PC-3 (cell line): ENCODE data around the gene STRN3. TPM values are rescaled to one million over a fixed set of nuclear protein-coding genes. Genes with fewer than 3 reads are reported as not detected.

Experiments
- ATAC-seq: fragments of 200-7000 bp; cut with Tn5 transposase; 2 replicates; pipeline ENCODE4 v1.9.1; 2020; ENCODE audit warnings: mild to moderate bottlenecking, moderate library complexity
- BruUV-seq: library from RNA; stranded (reverse); fragments of 400-500 nt; replicated peaks from 2 replicates; lab custom pipeline; 2021; lab: Mats Ljungman, UMichigan
- CTCF ChIA-PET: fragments of 300-600 bp; sonication (Branson Sonifier 250); formaldehyde crosslinking; loops from one replicate; lab custom pipeline; 2022; ENCODE audit warnings: antibody characterized with exemption; lab: Charles Lee
- POLR2A ChIA-PET: fragments of 300-600 bp; sonication (Branson Sonifier 250); formaldehyde crosslinking; loops from one replicate; lab custom pipeline; 2022; ENCODE audit warnings: antibody characterized with exemption; ENCODE audit not compliant: unreplicated experiment; lab: Charles Lee
- DNase-seq: peaks from one replicate; pipeline ENCODE4 v3.0.0-alpha.2; 2015
- H2AFZ ChIP-seq: fragments of 300-600 bp; sonication (generic); 2 replicates; pipeline ENCODE4 v1.6.0; 2016; ENCODE audit warnings: antibody characterized with exemption, low read length
- H3F3A ChIP-seq: fragments of 300-600 bp; sonication (generic); one replicate; pipeline ENCODE4 v1.6.0; 2017; ENCODE audit warnings: antibody characterized with exemption, low read length, control low read depth, mild to moderate bottlenecking; ENCODE audit not compliant: unreplicated experiment
- H3K27ac ChIP-seq: fragments of 300-600 bp; sonication (generic); 2 replicates; pipeline ENCODE4 v1.5.1; 2016; ENCODE audit warnings: mild to moderate bottlenecking, low read length
- H3K27me3 ChIP-seq: fragments of 300-600 bp; sonication (generic); 2 replicates; pipeline ENCODE4 v1.6.1; 2016; ENCODE audit warnings: low read length, mixed read lengths
- H3K36me3 ChIP-seq: fragments of 300-600 bp; sonication (generic); 2 replicates; pipeline ENCODE4 v1.6.1; 2016; ENCODE audit warnings: low read depth, mixed run types, low read length, mixed read lengths
- H3K4me1 ChIP-seq: fragments of 300-600 bp; sonication (generic); 2 replicates; pipeline ENCODE4 v1.5.1; 2016; ENCODE audit warnings: low read length; ENCODE audit not compliant: insufficient read depth
- H3K4me2 ChIP-seq: fragments of 300-600 bp; sonication (generic); 2 replicates; pipeline ENCODE4 v1.6.0; 2016; ENCODE audit warnings: low read length
- H3K4me3 ChIP-seq: fragments of 300-600 bp; sonication (generic); 2 replicates; pipeline ENCODE4 v1.5.1; 2016; ENCODE audit warnings: mild to moderate bottlenecking, low read length, mixed read lengths
- H3K79me2 ChIP-seq: fragments of 300-600 bp; sonication (generic); 2 replicates; pipeline ENCODE4 v1.6.1; 2017; ENCODE audit warnings: low read length, mixed read lengths
- H3K9ac ChIP-seq: fragments of 300-600 bp; sonication (generic); 2 replicates; pipeline ENCODE4 v1.6.0; 2016; ENCODE audit warnings: mild to moderate bottlenecking, low read length
- H3K9me2 ChIP-seq: fragments of 300-600 bp; sonication (generic); replicated peaks from 2 replicates; pipeline ENCODE4 v1.6.1; 2016; ENCODE audit warnings: mixed run types, low read length, mixed read lengths
- H3K9me3 ChIP-seq: fragments of 300-600 bp; sonication (generic); 2 replicates; pipeline ENCODE4 v1.6.1; 2016; ENCODE audit warnings: low read length, mixed read lengths
- H4K20me1 ChIP-seq: fragments of 300-600 bp; sonication (generic); 2 replicates; pipeline ENCODE4 v1.6.1; 2016; ENCODE audit warnings: low read length, mixed read lengths
- EZH2 ChIP-seq: fragments of 300-600 bp; sonication (generic); IDR thresholded peaks from one replicate; pipeline ENCODE4 v1.6.1; 2017; ENCODE audit warnings: antibody characterized with exemption, mild to moderate bottlenecking, low read length; ENCODE audit not compliant: unreplicated experiment
- EZH2phosphoT487 ChIP-seq: fragments of 300-600 bp; sonication (generic); IDR thresholded peaks from 2 replicates; pipeline ENCODE4 v1.6.1; 2018; ENCODE audit warnings: mild to moderate bottlenecking, antibody characterized with exemption, low read length, borderline replicate concordance
- intact Hi-C: fragments of 100-400 bp; cut with micrococcal nuclease; formaldehyde crosslinking; loops from 2 replicates; pipeline ENCODE4 v1.9.0; 2023
- total RNA-seq: library from RNA; depleted of rRNA; stranded (reverse); fragments of >200 nt; gene quantifications from 2 replicates; pipeline ENCODE4 v1.2.3, GENCODE V29; 2014
- TF ChIP-seq, protein P1 (sequence below): fragments of 300-600 bp; sonication (generic); conservative IDR thresholded peaks from 2 replicates; pipeline ENCODE4 v1.5.1; 2017; ENCODE audit warnings: antibody characterized with exemption, low read depth, mild to moderate bottlenecking, low read length

STRN3 gene
- total RNA-seq, 1 experiment from 2014 or later, result 41.4 TPM

DNA sequence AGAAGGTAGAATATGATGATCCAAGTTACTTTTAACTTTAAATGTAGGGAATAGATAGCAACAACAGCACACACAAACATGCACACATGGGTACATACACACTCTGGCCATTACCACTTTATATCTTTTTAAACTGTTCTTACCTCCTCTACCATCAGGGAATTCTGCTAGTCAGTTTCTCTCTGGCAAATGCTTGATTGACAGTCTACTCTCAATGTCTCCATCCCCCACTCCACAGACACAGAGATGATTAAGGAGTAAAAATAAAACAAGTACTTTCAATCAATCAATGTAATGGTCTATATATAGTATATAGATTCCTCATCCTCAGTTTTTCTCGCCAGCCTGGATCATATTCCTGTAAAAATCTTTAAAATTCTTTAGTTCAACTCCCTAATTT lies 16.1 kb upstream of the STRN3 start:
- intact Hi-C loops, result no loop called here

DNA sequence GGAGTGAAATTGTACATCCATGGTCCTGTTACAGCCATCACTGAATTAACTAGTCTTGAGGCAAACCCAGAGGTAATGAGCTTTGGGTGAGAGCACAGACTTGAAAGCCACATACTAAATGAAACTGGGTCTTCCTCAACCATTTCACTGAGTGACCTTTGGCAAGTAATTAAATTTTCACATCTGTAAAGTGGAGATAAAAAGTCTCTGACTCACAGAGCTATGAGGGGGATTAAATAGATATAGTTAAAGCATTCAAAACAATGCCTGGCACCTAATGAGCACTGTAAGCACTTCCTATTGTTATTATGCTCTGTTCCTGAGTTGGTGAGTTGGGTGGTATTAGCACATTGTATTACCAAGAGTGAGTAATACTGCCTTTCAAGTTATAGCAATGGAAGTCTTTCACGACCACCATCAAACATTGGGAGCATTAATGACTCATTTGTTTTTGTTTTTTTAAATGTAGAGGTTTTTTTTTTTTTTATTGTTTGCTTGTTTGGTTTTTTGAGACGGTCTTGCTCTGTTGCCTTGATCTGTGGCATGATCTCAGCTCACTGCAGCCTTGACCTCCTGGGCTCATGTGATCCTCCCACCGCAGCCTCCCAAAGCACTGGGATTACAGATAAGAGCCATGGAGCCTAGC lies 12.5 kb upstream of the STRN3 start:
- no TSS peak for BruUV-seq

More for the DNA sequence above, 16.1 kb upstream of the STRN3 start:
- Histone ChIP-seq H2AFZ (no peak overlapping the region), H3K9ac (no peak overlapping the region), H3K36me3 (no peaks in the 10 kb centered on the region), H3K9me2 (no peaks in the 10 kb centered on the region), H3K9me3 (no peaks in the 10 kb centered on the region), H3K4me3 (no peak overlapping the region), H3K27me3 (no peaks in the 10 kb centered on the region), H3K4me2 (no peak overlapping the region), H4K20me1 (no peaks in the 10 kb centered on the region), H3K79me2 (no peaks in the 10 kb centered on the region), H3F3A (no peaks in the 10 kb centered on the region), H3K4me1 (peaks cover 14% of the 10 kb centered on the region), H3K27ac (no peak overlapping the region)
- CTCF ChIA-PET, result interaction anchor here (0.7 kb wide), 1 partner anchor 12 kb away, joined by 3 read pairs; no protein-coding TSS in a partner anchor
- ATAC-seq (no peak), DNase-seq (no peak)
- POLR2A ChIA-PET, result no interaction called here
- BruUV-seq, result no TSS peak
- TF ChIP-seq, protein P1, sequence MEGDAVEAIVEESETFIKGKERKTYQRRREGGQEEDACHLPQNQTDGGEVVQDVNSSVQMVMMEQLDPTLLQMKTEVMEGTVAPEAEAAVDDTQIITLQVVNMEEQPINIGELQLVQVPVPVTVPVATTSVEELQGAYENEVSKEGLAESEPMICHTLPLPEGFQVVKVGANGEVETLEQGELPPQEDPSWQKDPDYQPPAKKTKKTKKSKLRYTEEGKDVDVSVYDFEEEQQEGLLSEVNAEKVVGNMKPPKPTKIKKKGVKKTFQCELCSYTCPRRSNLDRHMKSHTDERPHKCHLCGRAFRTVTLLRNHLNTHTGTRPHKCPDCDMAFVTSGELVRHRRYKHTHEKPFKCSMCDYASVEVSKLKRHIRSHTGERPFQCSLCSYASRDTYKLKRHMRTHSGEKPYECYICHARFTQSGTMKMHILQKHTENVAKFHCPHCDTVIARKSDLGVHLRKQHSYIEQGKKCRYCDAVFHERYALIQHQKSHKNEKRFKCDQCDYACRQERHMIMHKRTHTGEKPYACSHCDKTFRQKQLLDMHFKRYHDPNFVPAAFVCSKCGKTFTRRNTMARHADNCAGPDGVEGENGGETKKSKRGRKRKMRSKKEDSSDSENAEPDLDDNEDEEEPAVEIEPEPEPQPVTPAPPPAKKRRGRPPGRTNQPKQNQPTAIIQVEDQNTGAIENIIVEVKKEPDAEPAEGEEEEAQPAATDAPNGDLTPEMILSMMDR, result no peak
- TF ChIP-seq EZH2, result no peak
- no peak for TF ChIP-seq EZH2phosphoT487

More for the DNA sequence above, 12.5 kb upstream of the STRN3 start:
- intact Hi-C loops, result no loop called here
- no peaks in the 10 kb centered on the region for H3K9me3 ChIP-seq
- H3F3A ChIP-seq, result no peaks in the 10 kb centered on the region
- no peak overlapping the region for H3K4me2 ChIP-seq
- no peaks in the 10 kb centered on the region for H3K9me2 ChIP-seq
- H3K79me2 ChIP-seq, result no peaks in the 10 kb centered on the region
- TF ChIP-seq, protein P1, result no peak
- TF ChIP-seq EZH2phosphoT487, result no peak
- TF ChIP-seq EZH2, result no peak
- ChIA-PET CTCF (no interaction called here), POLR2A (no interaction called here)
- no peaks in the 10 kb centered on the region for H3K36me3 ChIP-seq
- peaks cover 17% of the 10 kb centered on the region for H3K4me1 ChIP-seq
- no peaks in the 10 kb centered on the region for H3K27me3 ChIP-seq
- no peak overlapping the region for H3K27ac ChIP-seq
- DNase-seq, result no peak
- no peak overlapping the region for H3K4me3 ChIP-seq
- no peak overlapping the region for H3K9ac ChIP-seq
- H2AFZ ChIP-seq, result no peak overlapping the region
- H4K20me1 ChIP-seq, result no peaks in the 10 kb centered on the region
- no peak for ATAC-seq
